GM21723 (cell line): ENCODE measurements around the gene CPNE4.

ENCODE experiments used
- ATAC-seq: cut with Tn5 transposase; IDR thresholded peaks from one replicate; pipeline ENCODE4 v1.9.1; 2021; ENCODE audit warnings: mild to moderate bottlenecking, moderate library complexity; ENCODE audit not compliant: unreplicated experiment

CPNE4 gene

GRCh38 chr3:132017137-132017536 lies 17.7 kb downstream of the CPNE4 start:
- ATAC-seq, result no peak

- no peak for ATAC-seq
These were observed 18.5 kb downstream of the CPNE4 start for GRCh38 chr3:132016061-132017041.

- ATAC-seq, result no peak
These were observed 20.7 kb downstream of the CPNE4 start for GRCh38 chr3:132014105-132014504.

GRCh38 chr3:132009241-132009640 lies 25.6 kb downstream of the CPNE4 start:
- ATAC-seq, result no peak

- no peak for ATAC-seq
These were observed 26.0 kb downstream of the CPNE4 start for GRCh38 chr3:132008837-132009236.

GRCh38 chr3:132007617-132008016 lies 27.2 kb downstream of the CPNE4 start:
- no peak for ATAC-seq

GRCh38 chr3:132006605-132007204 lies 28.1 kb downstream of the CPNE4 start:
- no peak for ATAC-seq

GRCh38 chr3:132004571-132004970 lies 30.2 kb downstream of the CPNE4 start:
- ATAC-seq, result no peak

- no peak for ATAC-seq
These were observed 31.1 kb downstream of the CPNE4 start for GRCh38 chr3:132003685-132004084.

GRCh38 chr3:132001999-132002398 lies 32.8 kb downstream of the CPNE4 start:
- ATAC-seq, result no peak

GRCh38 chr3:132001036-132001435 lies 33.8 kb downstream of the CPNE4 start:
- ATAC-seq, result no peak

- ATAC-seq, result no peak
These were observed 36.8 kb downstream of the CPNE4 start for GRCh38 chr3:131998027-131998426.

- ATAC-seq, result no peak
These were observed 38.9 kb downstream of the CPNE4 start for GRCh38 chr3:131995891-131996290.

GRCh38 chr3:131989318-131989717 lies 45.5 kb downstream of the CPNE4 start:
- no peak for ATAC-seq

- ATAC-seq, result no peak
These were observed 46.6 kb downstream of the CPNE4 start for GRCh38 chr3:131988209-131988608.

GRCh38 chr3:131983689-131984088 lies 51.1 kb downstream of the CPNE4 start:
- ATAC-seq, result no peak

- no peak for ATAC-seq
These were observed 53.5 kb downstream of the CPNE4 start for GRCh38 chr3:131981323-131981722.

- ATAC-seq, result no peak
These were observed 58.4 kb downstream of the CPNE4 start for GRCh38 chr3:131976448-131976847.

- ATAC-seq, result no peak
These were observed 59.8 kb downstream of the CPNE4 start for GRCh38 chr3:131975047-131975446.

GRCh38 chr3:131973731-131974130 lies 61.1 kb downstream of the CPNE4 start:
- no peak for ATAC-seq

GRCh38 chr3:131972550-131972949 lies 62.3 kb downstream of the CPNE4 start:
- no peak for ATAC-seq

- ATAC-seq, result no peak
These were observed 62.7 kb downstream of the CPNE4 start for GRCh38 chr3:131972091-131972490.
